Esophagus squamous epithelium (tissue), 5 donors: Measurements from ENCODE around the gene C8A. TPM values are rescaled to one million over a fixed set of nuclear protein-coding genes. Genes with fewer than 3 reads are reported as not detected.

Experiments
- DNase-seq: peaks from one replicate; lab custom pipeline; 2025; lab: John Stamatoyannopoulos, UW
- H3K27ac ChIP-seq, 4 donors: fragments of 200-600 bp; sonication (generic); one replicate each; pipeline ENCODE4 v1.5.1; 2016 to 2019; ENCODE audit warnings: mild to moderate bottlenecking in 1 of 4
- H3K27me3 ChIP-seq, 4 donors: fragments of 200-600 bp; sonication (generic); 1 replicate in 3 of 4; 2 replicates in 1 of 4; pipeline versions ENCODE4 v1.5.1 to v1.6.0; 2017 to 2021; ENCODE audit warnings: antibody characterized with exemption in 1 of 4
- H3K36me3 ChIP-seq, 3 donors: fragments of 200-600 bp; sonication (generic); one replicate each; pipeline ENCODE4 v1.5.1; 2016 to 2019
- H3K4me1 ChIP-seq, 3 donors: fragments of 200-600 bp; sonication (generic); one replicate each; pipeline ENCODE4 v1.5.1; 2017 to 2019
- H3K4me3 ChIP-seq, 4 donors: fragments of 200-600 bp; sonication (generic); 1 replicate in 3 of 4; 2 replicates in 1 of 4; pipeline ENCODE4 v1.5.1; 2016 to 2019; ENCODE audit warnings: mild to moderate bottlenecking in 2 of 4, moderate library complexity in 1 of 4
- H3K9me3 ChIP-seq, 3 donors: fragments of 200-600 bp; sonication (generic); one replicate each; pipeline ENCODE4 v1.5.1; 2016 to 2019
- CTCF ChIP-seq, 6 experiments: fragments of 450-650 bp in 4 of 6; fragments of 200-600 bp in 2 of 6; sonication (generic) in 2 of 6; IDR thresholded peaks; one replicate each; pipeline ENCODE4 v1.5.1; 2016 to 2019; ENCODE audit warnings: antibody characterized with exemption in 6 of 6, mild to moderate bottlenecking in 4 of 6, moderate library complexity in 4 of 6
- POLR2A ChIP-seq, 4 donors: fragments of 450-650 bp; IDR thresholded peaks; one replicate each; pipeline ENCODE4 v1.6.1; 2017; ENCODE audit warnings: antibody characterized with exemption in 4 of 4, mild to moderate bottlenecking in 4 of 4, moderate library complexity in 3 of 4
- WGBS, 2 donors: methylation state at CpG; one replicate each; pipeline ENCODE4 v1.1.5; 2018; 5-methylcytosine and 5-hydroxymethylcytosine counted together
- intact Hi-C: fragments of 100-400 bp; cut with DNase I; formaldehyde crosslinking; loops from one replicate; pipeline ENCODE4 v1.15.0; 2022
- total RNA-seq, 4 donors: library from RNA; depleted of rRNA; stranded (reverse); fragments of >200 nt; gene quantifications; one replicate each; pipeline ENCODE4 v1.1.0, GENCODE V29; 2016
- donor health status: DM: yes; HTN: yes; CAD: no.

The C8A gene
- not detected for total RNA-seq

- Histone ChIP-seq H3K36me3 (no peaks in the 10 kb centered on the region), H3K27me3 (peaks cover 0 to 7% (median 0%) of the 10 kb centered on the region in 4 donors), H3K9me3 (no peaks in the 10 kb centered on the region), H3K27ac (no peak within 1 kb of the TSS), H3K4me3 (no peak within 1 kb of the TSS), H3K4me1 (no peaks in the 10 kb centered on the region)
- DNase-seq = no peak
- WGBS, 2 donors = 47 to 66% methylated on average over 3 of the region's 3 CpGs
- TF ChIP-seq CTCF (IDR thresholded peaks at IDR 0.05) (no peak), POLR2A (IDR thresholded peaks at IDR 0.05) (no peak)
- intact Hi-C loops = no loop called here
These were observed at the start of gene C8A for GRCh38 chr1:56854521-56855099. Gene C8A, plus strand, starts transcription at chr1:56854797. Its CDS starts 105 bp downstream, at chr1:56854902.

- DNase-seq = no peak
- 24 to 49% methylated on average over 3 of the region's 3 CpGs for WGBS, 2 donors
- Histone ChIP-seq H3K4me3 (no peak overlapping the region), H3K27me3 (peaks cover 0 to 2% (median 0%) of the 10 kb centered on the region in 4 donors), H3K27ac (no peak overlapping the region), H3K9me3 (no peaks in the 10 kb centered on the region), H3K4me1 (no peaks in the 10 kb centered on the region), H3K36me3 (no peaks in the 10 kb centered on the region)
- TF ChIP-seq CTCF (IDR thresholded peaks at IDR 0.05) (no peak), POLR2A (IDR thresholded peaks at IDR 0.05) (no peak)
- intact Hi-C loops = no loop called here
These were observed 47.8 kb upstream of the C8A start for GRCh38 chr1:56806804-56807203.

GRCh38 chr1:56808410-56808809, 46.2 kb upstream of the C8A start:
- no peak for DNase-seq
- no peaks in the 10 kb centered on the region for H3K27me3 ChIP-seq
- no peaks in the 10 kb centered on the region for H3K9me3 ChIP-seq
- TF ChIP-seq POLR2A (IDR thresholded peaks at IDR 0.05) (no peak), CTCF (IDR thresholded peaks at IDR 0.05) (no peak)
- H3K27ac ChIP-seq = no peak overlapping the region
- WGBS, 2 donors = 76 to 81% methylated on average over 1 of the region's 1 CpG
- no peaks in the 10 kb centered on the region for H3K36me3 ChIP-seq
- H3K4me1 ChIP-seq = no peaks in the 10 kb centered on the region
- intact Hi-C loops = no loop called here
- H3K4me3 ChIP-seq = no peak overlapping the region

- Histone ChIP-seq H3K4me3 (no peak overlapping the region), H3K9me3 (no peaks in the 10 kb centered on the region), H3K27ac (no peak overlapping the region), H3K27me3 (no peaks in the 10 kb centered on the region), H3K4me1 (no peaks in the 10 kb centered on the region), H3K36me3 (no peaks in the 10 kb centered on the region)
- 23 to 39% methylated on average over 2 of the region's 2 CpGs for WGBS, 2 donors
- intact Hi-C loops = no loop called here
- DNase-seq = no peak
- TF ChIP-seq CTCF (IDR thresholded peaks at IDR 0.05) (no peak), POLR2A (IDR thresholded peaks at IDR 0.05) (no peak)
These were observed 43.3 kb upstream of the C8A start for GRCh38 chr1:56811331-56811730.

GRCh38 chr1:56814205-56814604, 40.4 kb upstream of the C8A start:
- Histone ChIP-seq H3K9me3 (no peaks in the 10 kb centered on the region), H3K36me3 (no peaks in the 10 kb centered on the region), H3K27me3 (no peaks in the 10 kb centered on the region), H3K4me1 (peaks cover under 1 to 24% (median 9%) of the 10 kb centered on the region in 3 donors), H3K4me3 (no peak overlapping the region), H3K27ac (no peak overlapping the region)
- intact Hi-C loops = no loop called here
- 83 to 92% methylated on average over 2 of the region's 2 CpGs for WGBS, 2 donors
- TF ChIP-seq POLR2A (IDR thresholded peaks at IDR 0.05) (no peak), CTCF (IDR thresholded peaks at IDR 0.05) (no peak)
- no peak for DNase-seq
